ENCODE data around the gene MMP14. TPM values are rescaled to one million over a fixed set of nuclear protein-coding genes. Genes with fewer than 3 reads are reported as not detected.

The MMP14 gene
- total and polyA plus RNA-seq, 12 donors, result 13.6 to 43.3 (median 21.8) TPM

DNA sequence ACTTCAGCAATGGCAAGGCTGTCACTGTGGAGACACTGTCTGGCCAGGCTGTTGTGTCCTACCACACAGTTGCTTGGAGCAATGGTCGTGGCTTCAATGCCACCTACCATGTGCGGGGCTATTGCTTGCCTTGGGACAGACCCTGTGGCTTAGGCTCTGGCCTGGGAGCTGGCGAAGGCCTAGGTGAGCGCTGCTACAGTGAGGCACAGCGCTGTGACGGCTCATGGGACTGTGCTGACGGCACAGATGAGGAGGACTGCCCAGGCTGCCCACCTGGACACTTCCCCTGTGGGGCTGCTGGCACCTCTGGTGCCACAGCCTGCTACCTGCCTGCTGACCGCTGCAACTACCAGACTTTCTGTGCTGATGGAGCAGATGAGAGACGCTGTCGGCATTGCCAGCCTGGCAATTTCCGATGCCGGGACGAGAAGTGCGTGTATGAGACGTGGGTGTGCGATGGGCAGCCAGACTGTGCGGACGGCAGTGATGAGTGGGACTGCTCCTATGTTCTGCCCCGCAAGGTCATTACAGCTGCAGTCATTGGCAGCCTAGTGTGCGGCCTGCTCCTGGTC is 39.4 kb downstream of the MMP14 start:
- DNase-seq, result no peak
- Histone ChIP-seq H3K36me3 (peaks cover 0 to 69% (median 45%) of the 10 kb centered on the region in 9 donors), H3K9me3 (no peaks in the 10 kb centered on the region), H3K4me3 (no peak overlapping the region), H3K27me3 (no peaks in the 10 kb centered on the region), H3K4me1 (peaks cover 2 to 18% (median 15%) of the 10 kb centered on the region in 9 donors), H3K27ac (no peak overlapping the region)
- TF ChIP-seq, protein P1, sequence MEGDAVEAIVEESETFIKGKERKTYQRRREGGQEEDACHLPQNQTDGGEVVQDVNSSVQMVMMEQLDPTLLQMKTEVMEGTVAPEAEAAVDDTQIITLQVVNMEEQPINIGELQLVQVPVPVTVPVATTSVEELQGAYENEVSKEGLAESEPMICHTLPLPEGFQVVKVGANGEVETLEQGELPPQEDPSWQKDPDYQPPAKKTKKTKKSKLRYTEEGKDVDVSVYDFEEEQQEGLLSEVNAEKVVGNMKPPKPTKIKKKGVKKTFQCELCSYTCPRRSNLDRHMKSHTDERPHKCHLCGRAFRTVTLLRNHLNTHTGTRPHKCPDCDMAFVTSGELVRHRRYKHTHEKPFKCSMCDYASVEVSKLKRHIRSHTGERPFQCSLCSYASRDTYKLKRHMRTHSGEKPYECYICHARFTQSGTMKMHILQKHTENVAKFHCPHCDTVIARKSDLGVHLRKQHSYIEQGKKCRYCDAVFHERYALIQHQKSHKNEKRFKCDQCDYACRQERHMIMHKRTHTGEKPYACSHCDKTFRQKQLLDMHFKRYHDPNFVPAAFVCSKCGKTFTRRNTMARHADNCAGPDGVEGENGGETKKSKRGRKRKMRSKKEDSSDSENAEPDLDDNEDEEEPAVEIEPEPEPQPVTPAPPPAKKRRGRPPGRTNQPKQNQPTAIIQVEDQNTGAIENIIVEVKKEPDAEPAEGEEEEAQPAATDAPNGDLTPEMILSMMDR (IDR thresholded peaks at IDR 0.05), result no peak
- ATAC-seq, result no peak
- intact Hi-C loops (cut with DNase I), result no loop called here
- 96 to 97% methylated on average over 20 of the region's 20 CpGs for WGBS, 2 donors

DNA sequence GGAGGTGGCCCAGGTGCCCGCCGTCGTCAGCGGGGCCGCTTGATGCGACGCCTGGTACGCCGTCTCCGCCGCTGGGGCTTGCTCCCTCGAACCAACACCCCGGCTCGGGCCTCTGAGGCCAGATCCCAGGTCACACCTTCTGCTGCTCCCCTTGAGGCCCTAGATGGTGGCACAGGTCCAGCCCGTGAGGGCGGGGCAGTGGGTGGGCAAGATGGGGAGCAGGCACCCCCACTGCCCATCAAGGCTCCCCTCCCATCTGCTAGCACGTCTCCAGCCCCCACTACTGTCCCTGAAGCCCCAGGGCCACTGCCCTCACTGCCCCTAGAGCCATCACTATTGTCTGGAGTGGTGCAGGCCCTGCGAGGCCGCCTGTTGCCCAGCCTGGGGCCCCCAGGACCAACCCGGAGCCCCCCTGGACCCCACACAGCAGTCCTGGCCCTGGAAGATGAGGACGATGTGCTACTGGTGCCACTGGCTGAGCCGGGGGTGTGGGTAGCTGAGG is 40.7 kb downstream of the MMP14 start:
- Histone ChIP-seq H3K27me3 (no peaks in the 10 kb centered on the region), H3K4me3 (no peak overlapping the region), H3K27ac (no peak overlapping the region), H3K36me3 (peaks cover 0 to 69% (median 45%) of the 10 kb centered on the region in 9 donors), H3K9me3 (no peaks in the 10 kb centered on the region), H3K4me1 (peaks cover 2 to 15% (median 13%) of the 10 kb centered on the region in 9 donors)
- 94 to 96% methylated on average over 22 of the region's 22 CpGs for WGBS, 2 donors
- DNase-seq (no peak), ATAC-seq (no peak)
- TF ChIP-seq, protein P1 (IDR thresholded peaks at IDR 0.05), result no peak
- intact Hi-C loops (cut with DNase I), result no loop called here

DNA sequence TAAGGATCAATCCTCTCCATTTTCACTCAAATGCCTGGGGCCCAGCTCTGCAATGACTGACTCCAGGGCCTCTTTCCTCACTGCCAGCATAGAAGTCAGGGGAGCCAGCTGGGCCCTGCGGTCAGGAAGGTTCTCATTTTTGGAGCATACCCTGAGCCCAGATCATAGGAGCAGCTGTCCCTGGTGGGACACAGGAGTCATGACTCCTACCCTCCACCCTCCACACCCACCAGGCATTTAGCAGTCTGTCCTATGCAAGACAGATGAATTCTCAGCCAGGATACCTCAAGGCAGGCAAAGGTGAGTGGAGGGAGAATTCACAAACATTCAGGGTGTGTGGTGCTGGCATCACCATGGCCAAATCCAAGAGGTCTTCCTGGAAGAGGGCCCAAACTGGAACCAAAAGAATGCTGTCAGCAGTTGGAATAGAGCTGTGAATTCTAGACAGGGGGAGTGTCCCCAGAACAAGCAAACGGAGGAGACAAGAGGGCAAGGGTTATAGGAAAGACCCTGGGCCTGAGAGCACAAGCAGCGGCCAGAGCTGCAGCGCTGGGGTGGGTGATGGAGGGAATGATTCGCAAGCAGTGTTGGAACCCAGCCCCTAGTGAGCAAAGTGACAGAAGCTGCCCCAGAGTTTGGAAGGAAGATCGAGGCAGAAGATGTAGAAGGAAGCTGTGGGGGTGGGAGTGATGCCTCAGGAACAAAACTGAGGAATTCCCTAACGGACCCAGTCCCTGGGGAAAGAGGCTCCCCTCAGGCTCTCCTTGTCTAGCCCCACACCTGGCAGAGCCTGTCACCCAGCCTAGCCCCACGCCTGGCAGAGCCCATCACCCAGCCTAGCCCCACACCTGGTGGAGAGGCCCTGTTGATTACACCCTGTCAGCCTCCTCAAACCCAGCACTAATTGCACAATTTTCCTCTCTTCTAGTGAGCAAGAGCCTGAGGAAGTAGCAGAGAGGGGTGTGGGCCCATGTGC is 42.2 kb downstream of the MMP14 start:
- ATAC-seq (no peak), DNase-seq (no peak)
- H3K9me3 ChIP-seq, result no peaks in the 10 kb centered on the region
- no peak overlapping the region for H3K4me3 ChIP-seq
- intact Hi-C loops (cut with DNase I), result no loop called here
- TF ChIP-seq, protein P1 (IDR thresholded peaks at IDR 0.05), result no peak
- 80 to 81% methylated on average over 8 of the region's 8 CpGs for WGBS, 2 donors
- peaks cover 0 to 14% (median 4%) of the 10 kb centered on the region in 9 donors for H3K4me1 ChIP-seq
- H3K27me3 ChIP-seq, result peaks cover 0 to 5% (median 0%) of the 10 kb centered on the region in 7 donors
- H3K27ac ChIP-seq, result no peak overlapping the region
- H3K36me3 ChIP-seq, result peaks cover 0 to 64% (median 42%) of the 10 kb centered on the region in 9 donors

DNA sequence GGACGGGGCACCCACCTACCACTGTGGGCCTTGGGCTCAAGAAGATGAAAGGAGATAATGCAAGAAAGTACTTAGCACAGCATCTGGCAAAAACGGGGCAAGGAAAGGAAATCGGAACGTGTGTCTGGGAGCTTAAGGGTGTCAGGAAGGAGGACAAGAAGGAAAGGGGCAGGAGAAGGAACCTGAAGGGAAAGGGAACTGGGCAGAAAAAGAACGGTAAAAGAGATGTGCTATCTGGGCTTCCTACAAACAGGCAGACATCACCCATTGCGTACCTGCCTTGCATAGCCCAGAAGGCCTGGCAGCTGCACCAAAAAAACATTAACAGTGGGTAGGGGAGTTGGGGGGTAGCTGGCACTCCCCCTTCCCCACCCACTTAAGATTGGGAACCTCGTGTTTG is 45.7 kb downstream of the MMP14 start:
- no peak overlapping the region for H3K27ac ChIP-seq
- DNase-seq, result no peak
- peaks cover 0 to 29% (median 12%) of the 10 kb centered on the region in 9 donors for H3K36me3 ChIP-seq
- ATAC-seq, result no peak
- 39 to 41% methylated on average over 7 of the region's 7 CpGs for WGBS, 2 donors
- peaks cover 0 to 10% (median 0%) of the 10 kb centered on the region in 7 donors for H3K27me3 ChIP-seq
- H3K4me1 ChIP-seq, result peaks cover 0 to 17% (median 3%) of the 10 kb centered on the region in 9 donors
- H3K4me3 ChIP-seq, result no peak overlapping the region
- TF ChIP-seq, protein P1 (IDR thresholded peaks at IDR 0.05), result no peak
- intact Hi-C loops (cut with DNase I), result no loop called here
- H3K9me3 ChIP-seq, result no peaks in the 10 kb centered on the region

Data from heart right ventricle (tissue), 16 donors.